GM19468 (cell line): ENCODE data around the gene VSTM2L.

Experiments used
- ATAC-seq: cut with Tn5 transposase; IDR thresholded peaks from one replicate; pipeline ENCODE4 v1.9.1; 2021; ENCODE audit warnings: mild to moderate bottlenecking, moderate library complexity, moderate number of reproducible peaks; ENCODE audit not compliant: unreplicated experiment; ENCODE audit errors: extremely low read depth

VSTM2L gene

GRCh38 chr20:37980876-37981275 lies 77.9 kb downstream of the VSTM2L start:
- ATAC-seq: no peak

GRCh38 chr20:37981568-37981967 lies 78.6 kb downstream of the VSTM2L start:
- no peak for ATAC-seq

GRCh38 chr20:37983286-37983685 lies 80.4 kb downstream of the VSTM2L start:
- ATAC-seq: no peak

GRCh38 chr20:37984018-37984785 lies 81.3 kb downstream of the VSTM2L start:
- ATAC-seq: no peak

GRCh38 chr20:37986044-37986858 lies 83.3 kb downstream of the VSTM2L start:
- ATAC-seq: no peak

GRCh38 chr20:37986873-37987601 lies 84.1 kb downstream of the VSTM2L start:
- no peak for ATAC-seq

GRCh38 chr20:37987602-37988290 lies 84.8 kb downstream of the VSTM2L start:
- ATAC-seq: no peak

- ATAC-seq: no peak
Measured at GRCh38 chr20:37988306-37988954, 85.5 kb downstream of the VSTM2L start.

- no peak for ATAC-seq
Measured at GRCh38 chr20:37989601-37990295, 86.8 kb downstream of the VSTM2L start.

- ATAC-seq: peak; percentile 83
Measured at GRCh38 chr20:37990571-37991151, 87.7 kb downstream of the VSTM2L start.

- ATAC-seq: no peak
Measured at GRCh38 chr20:37991157-37991866, 88.4 kb downstream of the VSTM2L start.

GRCh38 chr20:37991908-37992307 lies 89.0 kb downstream of the VSTM2L start:
- ATAC-seq: no peak

GRCh38 chr20:37992802-37993409 lies 90.0 kb downstream of the VSTM2L start:
- ATAC-seq: no peak

GRCh38 chr20:37994512-37994911 lies 91.6 kb downstream of the VSTM2L start:
- no peak for ATAC-seq
